NT2/D1 (cell line): ENCODE measurements around the gene GAA.

Source experiments
- YY1 ChIP-seq: IDR thresholded peaks from 2 replicates; pipeline ENCODE4 v1.6.1; 2011; ENCODE audit not compliant: insufficient read length, insufficient read depth
- ZNF274 ChIP-seq: IDR thresholded peaks from 2 replicates; pipeline ENCODE4 v1.6.1; 2011; ENCODE audit warnings: mild to moderate bottlenecking, low read depth, low read length

DNA sequence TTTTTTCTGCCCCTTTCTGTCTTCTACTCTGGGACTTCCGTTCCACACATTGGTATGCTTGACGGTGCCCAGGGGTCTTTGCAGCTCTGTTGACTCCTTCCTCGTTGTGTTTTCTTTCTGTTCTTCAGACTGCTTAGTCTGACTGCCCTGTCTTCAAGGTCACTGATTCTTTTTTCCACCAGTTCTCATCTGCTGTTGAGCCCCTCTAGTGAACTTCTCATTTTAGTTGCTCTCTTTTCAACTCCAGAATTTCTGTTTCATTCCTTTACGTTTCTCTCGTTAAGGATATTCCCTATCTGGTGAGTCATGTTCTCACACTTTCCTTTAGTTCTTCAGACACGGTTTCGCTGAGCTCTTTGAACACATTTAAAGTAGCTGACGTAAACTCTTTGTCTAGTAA lies 13.8 kb downstream of the GAA start:
- TF ChIP-seq YY1 (no peak), ZNF274 (no peak)
